Motor neuron (in vitro differentiated cells): Measurements from ENCODE around the gene LRP1-AS. TPM values are rescaled to one million over a fixed set of nuclear protein-coding genes. Genes with fewer than 3 reads are reported as not detected.

Experiments used
- total RNA-seq, 8 experiments: library from RNA; unstranded; fragments of 300-600 nt; gene quantifications; 2 replicates each; pipeline versions ENCODE4 v1.2.3 to v1.2.4, GENCODE V29; 2022

Gene LRP1-AS
- total RNA-seq, 8 experiments from 2014 or later: 0.57 to 0.81 (median 0.71) TPM; not detected in 3

Other genes with a start within 250 kb of the LRP1-AS start
- gene SDR9C7, start 213.2 kb downstream of the LRP1-AS start, total RNA-seq: under 1 TPM in 4 of 8 experiments, not detected in 4; 0.18 to 0.24 (median 0.23) TPM
- 1 to 10 TPM in 2 of 8 experiments, under 1 TPM in 6; 0.14 to 1.7 (median 0.43) TPM for gene RDH16, start 190.0 kb downstream of the LRP1-AS start, total RNA-seq
- 10 to 100 TPM in 3 of 8 experiments, 1 to 10 TPM in 5; 4.4 to 17.8 (median 9.3) TPM for gene ZBTB39, start 141.1 kb downstream of the LRP1-AS start, total RNA-seq
- 10 to 100 TPM in 1 of 8 experiments, 1 to 10 TPM in 2, not detected in 5; 2.4 to 11.2 (median 3.6) TPM for gene TAC3, start 131.1 kb downstream of the LRP1-AS start, total RNA-seq
- gene MYO1A, start 97.5 kb downstream of the LRP1-AS start, total RNA-seq: under 1 TPM in 4 of 8 experiments, not detected in 4; 0.31 to 0.67 (median 0.34) TPM
- gene NEMP1, start 68.8 kb downstream of the LRP1-AS start, total RNA-seq: 10 to 100 TPM in 3 of 8 experiments, 1 to 10 TPM in 5; 3.7 to 19.8 (median 6.4) TPM
- gene NAB2, start 58.5 kb downstream of the LRP1-AS start, total RNA-seq: 10 to 100 TPM; 13.4 to 41.1 (median 24.0) TPM
- 100 to 1,000 TPM in 2 of 8 experiments, 10 to 100 TPM in 2, 1 to 10 TPM in 4; 1.6 to 126 (median 13.3) TPM for gene STAT6, start 36.3 kb downstream of the LRP1-AS start, total RNA-seq
- 100 to 1,000 TPM in 2 of 8 experiments, 10 to 100 TPM in 6; 36.6 to 182 (median 55.3) TPM for gene LRP1, start 19.1 kb downstream of the LRP1-AS start, total RNA-seq
- 10 to 100 TPM in 5 of 8 experiments, 1 to 10 TPM in 1, under 1 TPM in 2; 0.36 to 16.3 (median 10.7) TPM for gene NXPH4, start 69.2 kb upstream of the LRP1-AS start, total RNA-seq
- 100 to 1,000 TPM in 5 of 8 experiments, 10 to 100 TPM in 3; 72.9 to 187 (median 120) TPM for gene SHMT2, start 82.1 kb upstream of the LRP1-AS start, total RNA-seq
- gene STAC3, start 103.6 kb upstream of the LRP1-AS start, total RNA-seq: 1 to 10 TPM in 6 of 8 experiments, under 1 TPM in 2; 0.87 to 4.8 (median 1.5) TPM